Central memory CD8-positive, alpha-beta T cell (primary cell): ENCODE data around the gene MAPK1.
"Not testable (repeated sequence)": the region's sequence is repeated elsewhere in the genome, so short reads cannot be mapped to it uniquely, and the experiment has no call there.

Experiments used
- ATAC-seq: fragments of 150-1000 bp; cut with Tn5 transposase; replicated peaks from 2 replicates; pipeline ENCODE4 v1.10.0; 2022; ENCODE audit warnings: mild to moderate bottlenecking, moderate FRiP score, moderate number of reproducible peaks; ENCODE audit not compliant: poor library complexity, severe bottlenecking; ENCODE audit errors: extremely low read depth
- DNase-seq, 2 donors: peaks; one replicate each; pipeline ENCODE4 v3.0.0; 2021; ENCODE audit warnings: low spot score in 2 of 2
- H3K27ac Mint-ChIP-seq: one replicate; pipeline ENCODE4 v1.8.0; 2022; ENCODE audit warnings: low read depth, mild to moderate bottlenecking, moderate library complexity, mixed read lengths
- H3K27me3 Mint-ChIP-seq: one replicate; pipeline ENCODE4 v1.8.0; 2022; ENCODE audit warnings: mixed read lengths
- H3K36me3 Mint-ChIP-seq: one replicate; pipeline ENCODE4 v1.8.0; 2022; ENCODE audit warnings: mild to moderate bottlenecking, moderate library complexity, mixed read lengths; ENCODE audit not compliant: insufficient read depth
- H3K4me1 Mint-ChIP-seq: one replicate; pipeline ENCODE4 v1.8.0; 2022; ENCODE audit warnings: mixed read lengths
- H3K4me3 Mint-ChIP-seq: one replicate; pipeline ENCODE4 v1.8.0; 2022; ENCODE audit warnings: mild to moderate bottlenecking, moderate library complexity, mixed read lengths
- H3K9me3 Mint-ChIP-seq: one replicate; pipeline ENCODE4 v1.8.0; 2022; ENCODE audit warnings: mixed read lengths

Gene MAPK1

DNA sequence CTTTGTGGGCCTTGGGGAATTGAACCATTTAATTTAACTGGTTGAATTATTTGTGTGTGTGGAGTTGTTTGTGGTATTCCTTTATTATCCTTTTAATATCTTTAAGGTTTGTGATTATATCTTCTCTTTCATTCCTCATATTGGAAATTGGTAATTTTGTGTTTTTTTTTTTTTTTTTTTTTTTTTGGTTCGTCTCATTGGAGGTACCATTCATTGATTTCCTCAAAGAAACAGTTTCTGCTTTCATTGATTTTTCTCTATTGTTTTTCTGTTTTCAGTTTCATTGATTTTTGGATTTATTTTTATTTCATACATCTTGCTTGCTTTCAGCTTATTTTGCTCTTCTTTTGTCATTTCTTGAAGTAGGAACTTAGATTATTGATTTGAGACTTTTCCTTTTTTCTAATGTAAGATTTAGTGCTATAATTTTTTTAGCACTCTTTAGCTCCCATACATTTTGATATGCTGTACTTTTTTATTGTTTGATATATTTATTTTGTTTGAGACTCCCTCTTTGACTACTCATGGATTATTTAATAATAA lies 31.0 kb upstream of the MAPK1 start:
- H3K4me3 Mint-ChIP-seq: no peak overlapping the region
- H3K4me1 Mint-ChIP-seq: no peaks in the 10 kb centered on the region
- no peak overlapping the region for H3K27ac Mint-ChIP-seq
- H3K27me3 Mint-ChIP-seq: no peaks in the 10 kb centered on the region
- H3K36me3 Mint-ChIP-seq: peaks cover 2% of the 10 kb centered on the region
- DNase-seq: no peak
- no peaks in the 10 kb centered on the region for H3K9me3 Mint-ChIP-seq
- ATAC-seq: no peak

DNA sequence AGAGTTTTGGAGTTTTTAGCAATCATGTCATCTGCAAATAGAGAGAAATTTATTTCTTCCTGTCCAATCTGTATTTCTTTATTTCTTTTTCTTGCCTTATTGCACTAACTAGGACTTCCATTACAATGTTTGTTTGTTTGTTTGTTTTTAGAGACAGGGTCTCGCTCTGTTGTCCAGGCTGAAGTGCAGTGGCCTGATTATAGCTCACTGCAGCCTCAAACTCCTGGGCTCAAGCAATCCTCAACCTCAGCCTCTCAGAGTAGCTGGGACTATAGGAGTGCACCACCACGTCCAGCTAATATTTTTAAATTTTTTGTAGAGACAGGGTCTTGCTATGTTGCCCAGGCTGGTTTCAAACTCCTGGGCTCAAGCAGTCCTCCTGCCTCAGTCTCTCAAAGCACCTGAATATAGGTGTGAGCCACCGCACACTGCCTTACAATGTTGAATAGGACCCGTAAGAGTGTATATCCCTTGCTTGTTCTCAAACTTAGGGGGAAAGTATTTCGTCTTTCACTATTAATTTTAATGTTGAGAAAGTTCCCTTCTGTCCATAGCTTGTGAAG lies 29.6 kb upstream of the MAPK1 start:
- ATAC-seq: no peak
- DNase-seq: no peak
- Mint-ChIP-seq H3K4me1 (no peaks in the 10 kb centered on the region), H3K27me3 (no peaks in the 10 kb centered on the region), H3K9me3 (no peaks in the 10 kb centered on the region), H3K4me3 (no peak overlapping the region), H3K36me3 (peaks cover 2% of the 10 kb centered on the region), H3K27ac (no peak overlapping the region)

DNA sequence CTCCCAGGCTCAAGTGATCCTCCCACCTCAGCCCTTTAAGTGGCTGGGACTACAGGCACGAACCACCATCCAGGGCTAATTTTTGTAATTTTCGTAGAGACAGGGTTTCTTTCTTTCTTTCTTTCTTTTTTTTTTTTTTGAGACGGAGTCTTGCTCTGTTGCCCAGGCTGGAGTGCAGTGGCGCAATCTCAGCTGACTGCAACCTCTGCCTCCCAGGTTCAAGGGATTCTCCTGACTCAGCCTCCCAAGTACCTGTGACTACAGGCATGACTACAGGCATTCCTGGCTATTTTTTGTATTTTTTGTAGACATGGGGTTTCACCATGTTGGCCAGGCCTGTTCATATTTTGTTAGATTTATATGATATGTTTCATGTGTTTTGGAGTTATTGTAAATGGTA lies 28.8 kb upstream of the MAPK1 start:
- H3K4me1 Mint-ChIP-seq, H3K9me3 Mint-ChIP-seq, H3K36me3 Mint-ChIP-seq, H3K27ac Mint-ChIP-seq, H3K27me3 Mint-ChIP-seq, ATAC-seq, DNase-seq, H3K4me3 Mint-ChIP-seq: not testable (repeated sequence)

DNA sequence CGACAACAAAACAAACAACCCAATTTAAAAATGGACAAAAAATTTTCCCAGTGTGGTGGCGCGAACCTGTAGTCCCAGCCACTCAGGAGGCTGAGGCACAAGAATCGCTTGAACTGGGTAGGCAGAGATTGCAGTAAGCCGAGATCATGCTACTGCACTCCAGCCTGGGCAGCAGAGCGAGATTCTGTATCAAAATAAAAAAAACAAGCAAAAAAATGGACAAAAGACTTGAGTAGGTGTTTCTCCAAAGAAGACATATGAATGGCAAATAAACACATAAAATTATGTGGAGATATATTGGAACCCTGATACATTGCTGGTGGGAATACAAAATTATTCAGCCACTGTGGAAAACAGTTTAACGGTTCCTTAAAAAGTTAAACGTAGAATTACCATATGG lies 27.4 kb upstream of the MAPK1 start:
- Mint-ChIP-seq H3K4me3 (no peak overlapping the region), H3K27me3 (no peaks in the 10 kb centered on the region), H3K27ac (no peak overlapping the region), H3K4me1 (no peaks in the 10 kb centered on the region), H3K9me3 (no peaks in the 10 kb centered on the region), H3K36me3 (peaks cover 2% of the 10 kb centered on the region)
- DNase-seq (no peak), ATAC-seq (no peak)

DNA sequence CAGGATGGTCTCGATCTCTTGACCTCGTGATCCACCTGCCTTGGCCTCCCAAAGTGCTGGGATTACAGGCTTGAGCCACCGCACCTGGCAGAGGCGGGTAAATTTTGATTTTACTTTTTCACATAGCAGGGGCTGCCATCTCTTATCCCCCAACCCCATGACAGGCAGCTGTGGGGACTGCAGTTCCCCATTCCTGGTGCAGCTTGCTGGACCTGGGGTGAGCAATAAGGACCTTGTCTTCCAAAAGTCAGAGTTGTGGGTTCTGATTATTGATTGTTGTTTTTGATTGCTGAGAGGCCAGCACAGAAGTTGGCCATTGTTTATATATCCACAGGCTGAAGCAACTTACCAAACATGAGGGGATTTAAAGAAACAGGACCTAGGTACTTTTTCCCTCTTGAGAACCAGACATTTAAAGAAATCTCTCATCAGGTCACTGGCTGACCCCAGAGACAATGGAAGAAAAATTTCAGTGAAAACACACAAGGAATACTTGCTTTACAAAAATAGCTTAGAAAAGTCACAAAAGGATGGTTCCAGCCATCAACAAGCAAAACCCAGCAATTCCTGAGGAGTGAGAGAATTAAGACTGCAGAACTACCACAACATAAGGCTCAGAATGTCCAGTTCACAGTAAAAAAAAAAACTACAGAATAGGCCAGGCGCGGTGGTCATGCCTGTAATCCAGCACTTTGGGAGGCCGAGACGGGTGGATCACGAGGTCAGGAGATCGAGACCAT lies 22.0 kb upstream of the MAPK1 start:
- DNase-seq (no peak), ATAC-seq (no peak)
- H3K27ac Mint-ChIP-seq: no peak overlapping the region
- no peak overlapping the region for H3K4me3 Mint-ChIP-seq
- H3K9me3 Mint-ChIP-seq: no peaks in the 10 kb centered on the region
- H3K27me3 Mint-ChIP-seq: no peaks in the 10 kb centered on the region
- peaks cover 2% of the 10 kb centered on the region for H3K36me3 Mint-ChIP-seq
- no peaks in the 10 kb centered on the region for H3K4me1 Mint-ChIP-seq

DNA sequence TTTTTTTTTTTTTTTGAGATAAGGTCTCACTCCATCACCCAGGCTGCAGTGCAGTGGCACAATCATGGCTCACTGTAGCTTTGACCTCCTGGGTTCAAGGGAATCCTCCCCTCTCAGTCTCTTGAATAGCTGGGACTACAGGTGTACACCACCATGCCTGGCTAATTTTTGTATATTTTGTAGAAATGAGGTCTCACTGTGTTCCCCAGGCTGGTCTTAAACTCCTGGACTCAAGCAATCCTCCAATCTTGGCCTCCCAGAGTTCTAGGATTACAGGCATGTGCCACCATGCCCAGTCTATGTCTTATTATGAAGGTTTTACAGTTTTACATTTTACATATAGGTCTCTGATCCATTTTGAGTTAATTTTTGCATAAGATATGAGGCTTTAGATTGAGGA lies 20.4 kb upstream of the MAPK1 start:
- H3K4me3 Mint-ChIP-seq: no peak overlapping the region
- H3K36me3 Mint-ChIP-seq: no peaks in the 10 kb centered on the region
- no peak overlapping the region for H3K27ac Mint-ChIP-seq
- no peaks in the 10 kb centered on the region for H3K9me3 Mint-ChIP-seq
- ATAC-seq: no peak
- DNase-seq: no peak
- no peaks in the 10 kb centered on the region for H3K27me3 Mint-ChIP-seq
- H3K4me1 Mint-ChIP-seq: no peaks in the 10 kb centered on the region

DNA sequence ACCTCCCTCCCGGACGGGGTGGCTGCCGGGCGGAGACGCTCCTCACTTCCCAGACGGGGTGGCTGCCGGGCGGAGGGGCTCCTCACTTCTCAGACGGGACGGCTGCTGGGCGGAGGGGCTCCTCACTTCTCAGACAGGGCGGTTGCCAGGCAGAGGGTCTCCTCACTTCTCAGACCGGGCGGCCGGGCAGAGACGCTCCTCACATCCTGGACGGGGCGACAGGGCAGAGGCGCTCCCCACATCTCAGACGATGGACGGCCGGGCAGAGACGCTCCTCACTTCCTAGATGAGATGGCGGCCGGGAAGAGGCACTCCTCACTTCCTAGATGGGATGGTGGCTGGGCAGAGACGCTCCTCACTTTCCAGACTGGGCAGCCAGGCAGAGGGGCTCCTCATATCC lies 16.5 kb upstream of the MAPK1 start:
- H3K36me3 Mint-ChIP-seq, H3K4me1 Mint-ChIP-seq, H3K27me3 Mint-ChIP-seq, ATAC-seq, H3K4me3 Mint-ChIP-seq, DNase-seq, H3K27ac Mint-ChIP-seq, H3K9me3 Mint-ChIP-seq: not testable (repeated sequence)

DNA sequence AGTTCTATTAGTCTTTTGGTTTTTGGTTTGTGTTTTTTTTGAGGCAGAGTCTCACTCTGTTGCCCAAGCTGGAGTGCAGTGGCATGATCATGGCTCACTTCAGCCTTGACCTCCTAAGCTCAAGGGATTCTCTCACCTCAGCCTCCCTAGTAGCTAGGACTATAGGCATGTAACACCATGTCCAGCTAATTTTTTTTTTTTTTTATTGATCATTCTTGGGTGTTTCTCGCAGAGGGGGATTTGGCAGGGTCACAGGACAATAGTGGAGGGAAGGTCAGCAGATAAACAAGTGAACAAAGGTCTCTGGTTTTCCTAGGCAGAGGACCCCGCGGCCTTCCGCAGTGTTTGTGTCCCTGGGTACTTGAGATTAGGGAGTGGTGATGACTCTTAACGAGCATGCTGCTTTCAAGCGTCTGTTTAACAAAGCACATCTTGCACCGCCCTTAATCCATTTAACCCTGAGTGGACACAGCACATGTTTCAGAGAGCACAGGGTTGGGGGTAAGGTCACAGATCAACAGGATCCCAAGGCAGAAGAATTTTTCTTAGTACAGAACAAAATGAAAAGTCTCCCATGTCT lies 15.4 kb upstream of the MAPK1 start:
- not testable (repeated sequence) for H3K9me3 Mint-ChIP-seq, H3K27ac Mint-ChIP-seq, ATAC-seq, H3K4me1 Mint-ChIP-seq, H3K27me3 Mint-ChIP-seq, H3K36me3 Mint-ChIP-seq, DNase-seq, H3K4me3 Mint-ChIP-seq

DNA sequence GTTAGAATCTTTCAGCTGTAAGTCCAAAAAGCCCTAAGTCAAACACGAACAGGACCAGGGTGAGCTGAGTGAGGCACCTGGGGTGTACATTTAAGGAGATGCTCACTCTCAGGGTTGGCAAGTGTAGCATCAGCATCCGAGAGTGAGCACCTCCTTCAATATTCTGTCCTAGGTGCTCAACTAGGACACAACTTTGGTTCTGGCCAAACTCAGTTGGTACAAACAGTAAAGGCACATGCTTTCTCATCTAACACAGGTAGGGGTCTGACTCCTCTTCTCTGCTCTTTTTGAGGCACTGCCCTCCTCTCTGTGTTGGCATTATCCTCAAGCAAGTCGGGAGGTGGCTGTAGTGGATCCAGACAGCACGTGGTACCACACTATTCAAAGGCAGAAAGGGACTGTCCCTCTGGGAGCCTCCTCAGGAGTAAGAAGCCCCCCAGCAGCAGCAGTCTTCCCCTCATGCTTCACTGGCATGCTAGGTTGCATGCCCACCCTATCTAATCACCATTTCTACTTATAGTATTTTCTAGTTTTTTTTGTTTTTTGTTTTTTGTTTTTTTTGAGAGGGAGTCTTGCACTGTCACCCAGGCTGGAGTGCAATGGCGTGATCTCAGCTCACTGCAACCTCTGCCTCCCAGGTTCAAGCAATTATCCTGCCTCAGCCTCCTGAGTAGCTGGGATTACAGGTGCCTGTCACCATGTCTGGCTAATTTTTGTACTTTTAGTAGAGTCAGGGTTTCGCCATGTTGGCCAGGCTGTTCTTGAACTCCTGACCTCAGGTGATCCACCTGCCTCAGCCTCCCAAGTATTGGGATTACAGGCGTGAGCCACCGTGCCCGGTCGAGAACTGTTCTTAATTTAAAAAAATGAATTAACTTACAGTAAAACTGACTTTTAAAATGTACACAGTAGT lies 14.7 kb upstream of the MAPK1 start:
- no peak overlapping the region for H3K27ac Mint-ChIP-seq
- no peaks in the 10 kb centered on the region for H3K36me3 Mint-ChIP-seq
- no peaks in the 10 kb centered on the region for H3K9me3 Mint-ChIP-seq
- no peaks in the 10 kb centered on the region for H3K27me3 Mint-ChIP-seq
- H3K4me1 Mint-ChIP-seq: peaks cover under 1% of the 10 kb centered on the region
- ATAC-seq: no peak
- no peak overlapping the region for H3K4me3 Mint-ChIP-seq
- DNase-seq: no peak

DNA sequence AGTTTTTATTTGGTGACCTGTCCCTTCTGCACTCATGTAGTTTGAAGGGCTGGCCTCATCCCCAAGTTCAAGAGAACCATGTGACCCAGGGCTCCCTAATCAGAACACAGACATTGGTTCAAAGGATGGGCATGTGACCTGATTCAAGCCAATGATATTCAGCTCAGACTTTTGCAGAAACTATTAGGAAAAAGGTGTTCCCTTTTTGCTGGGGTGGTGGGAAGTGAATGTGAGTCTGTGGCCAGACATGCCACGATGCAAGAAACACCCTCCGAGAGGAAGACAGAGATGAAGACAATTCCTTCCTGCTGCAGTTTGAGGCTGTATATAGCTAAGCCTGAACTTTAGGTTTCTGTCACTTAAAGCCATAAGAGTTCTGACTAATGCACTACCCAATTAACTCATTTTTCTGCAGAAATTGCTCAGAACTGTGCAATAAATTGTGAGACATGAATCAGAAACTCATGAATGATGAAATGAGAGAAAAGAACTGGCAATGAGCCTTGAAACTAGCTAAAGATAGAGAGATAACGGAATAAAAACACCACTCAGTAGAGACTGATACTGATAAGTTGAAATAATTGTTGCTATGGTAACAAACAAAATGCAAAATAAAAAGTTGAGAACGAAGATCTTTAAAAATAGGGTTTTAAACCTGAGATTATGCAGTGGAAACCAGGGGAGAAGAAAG lies 9.2 kb upstream of the MAPK1 start:
- H3K4me3 Mint-ChIP-seq: peak overlapping the region; percentile 8
- no peak for DNase-seq
- ATAC-seq: peak; percentile 56

DNA sequence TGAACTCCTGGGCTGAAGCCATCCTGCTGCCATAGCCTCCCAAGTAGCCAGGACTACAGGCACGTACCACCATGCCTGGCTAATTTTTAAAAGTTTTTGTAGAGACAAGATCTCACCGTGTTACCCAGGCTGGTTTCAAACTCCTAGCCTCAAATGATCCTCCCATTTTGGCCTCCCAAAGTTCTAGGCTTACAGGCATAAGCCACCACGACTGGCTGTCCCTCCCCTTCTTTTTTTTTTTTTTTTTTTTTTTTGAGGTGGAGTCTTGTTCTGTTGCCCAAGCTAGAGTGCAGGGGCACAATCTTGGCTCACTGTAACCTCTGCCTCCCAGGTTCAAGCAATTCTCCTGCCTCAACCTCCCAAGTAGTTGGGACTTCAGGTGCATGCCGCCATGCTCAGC lies 7.5 kb upstream of the MAPK1 start:
- H3K36me3 Mint-ChIP-seq, H3K4me1 Mint-ChIP-seq, DNase-seq, H3K27me3 Mint-ChIP-seq, H3K9me3 Mint-ChIP-seq, ATAC-seq, H3K4me3 Mint-ChIP-seq: not testable (repeated sequence)
- H3K27ac Mint-ChIP-seq: peak overlapping the region; percentile 51

More for the DNA sequence above, 9.2 kb upstream of the MAPK1 start:
- H3K4me1 Mint-ChIP-seq: peaks cover 9% of the 10 kb centered on the region
- peaks cover 1% of the 10 kb centered on the region for H3K36me3 Mint-ChIP-seq
- H3K9me3 Mint-ChIP-seq: no peaks in the 10 kb centered on the region
- H3K27ac Mint-ChIP-seq: peak overlapping the region; percentile 80
- H3K27me3 Mint-ChIP-seq: no peaks in the 10 kb centered on the region

DNA sequence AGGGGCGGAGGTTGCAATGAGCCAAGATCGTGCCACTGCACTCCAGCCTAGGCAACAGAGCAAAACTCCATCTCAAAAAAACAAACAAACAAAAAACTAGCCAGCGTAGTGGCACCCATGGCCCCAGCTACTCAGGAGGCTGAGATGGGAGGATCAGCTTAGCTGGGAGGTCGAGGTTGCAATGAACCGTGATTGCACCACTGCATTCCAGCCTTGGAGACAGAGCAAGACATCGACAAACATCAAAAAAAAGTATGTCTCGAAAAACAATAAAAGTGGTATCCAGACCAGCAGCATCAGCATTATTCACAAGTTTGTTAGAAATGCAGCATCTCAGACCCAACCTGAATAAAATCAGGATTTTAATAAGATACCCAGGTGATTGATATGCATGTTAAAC lies 6.2 kb upstream of the MAPK1 start:
- H3K9me3 Mint-ChIP-seq: no peaks in the 10 kb centered on the region
- peaks cover 1% of the 10 kb centered on the region for H3K36me3 Mint-ChIP-seq
- no peak for ATAC-seq
- peaks cover 12% of the 10 kb centered on the region for H3K4me1 Mint-ChIP-seq
- DNase-seq: no peak
- no peak overlapping the region for H3K4me3 Mint-ChIP-seq
- no peaks in the 10 kb centered on the region for H3K27me3 Mint-ChIP-seq
- no peak overlapping the region for H3K27ac Mint-ChIP-seq
